Tibial nerve (tissue), 4 donors: Measurements from ENCODE around the gene SOCS4. TPM values are rescaled to one million over a fixed set of nuclear protein-coding genes. Genes with fewer than 3 reads are reported as not detected.

Source experiments
- DNase-seq, 2 donors: peaks; one replicate each; pipeline ENCODE4 v3.0.0-alpha.2; 2019; ENCODE audit warnings: low spot score in 2 of 2
- H3K27ac ChIP-seq, 4 donors: fragments of 200-600 bp; sonication (generic) in 3 of 4; one replicate each; pipeline ENCODE4 v1.5.1; 2017 to 2019; ENCODE audit warnings: mild to moderate bottlenecking in 1 of 4
- H3K27me3 ChIP-seq, 2 donors: fragments of 200-600 bp; sonication (generic) in 1 of 2; one replicate each; pipeline versions ENCODE4 v1.5.1 to v1.6.0; 2017 to 2019
- H3K36me3 ChIP-seq, 3 donors: fragments of 200-600 bp; sonication (generic); one replicate each; pipeline ENCODE4 v1.5.1; 2018 to 2019
- H3K4me1 ChIP-seq, 4 donors: fragments of 200-600 bp; sonication (generic) in 3 of 4; one replicate each; pipeline ENCODE4 v1.5.1; 2017 to 2019
- H3K4me3 ChIP-seq, 4 donors: fragments of 200-600 bp; sonication (generic) in 3 of 4; one replicate each; pipeline ENCODE4 v1.5.1; 2017 to 2019; ENCODE audit warnings: mild to moderate bottlenecking in 1 of 4, moderate library complexity in 1 of 4
- H3K9me3 ChIP-seq, 4 donors: fragments of 200-600 bp; sonication (generic) in 3 of 4; one replicate each; pipeline ENCODE4 v1.5.1; 2017 to 2019
- EP300 ChIP-seq, 2 donors: sonication (generic); formaldehyde crosslinking; IDR thresholded peaks; one replicate each; pipeline ENCODE4 v1.6.1; 2017; ENCODE audit warnings: antibody characterized with exemption in 2 of 2, mild to moderate bottlenecking in 1 of 2
- POLR2A ChIP-seq, 2 donors: fragments of 450-650 bp; IDR thresholded peaks; one replicate each; pipeline ENCODE4 v1.6.1; 2017; ENCODE audit warnings: antibody characterized with exemption in 2 of 2, mild to moderate bottlenecking in 2 of 2, moderate library complexity in 2 of 2
- WGBS, 2 donors: methylation state at CpG; one replicate each; pipeline ENCODE4 v1.1.5; 2018; 5-methylcytosine and 5-hydroxymethylcytosine counted together
- total RNA-seq, 4 donors: library from RNA; depleted of rRNA; stranded (reverse); fragments of >200 nt; gene quantifications; one replicate each; pipeline ENCODE4 v1.1.0, GENCODE V29; 2016
- TF ChIP-seq, protein P1 (sequence below), 5 experiments: fragments of 200-600 bp in 3 of 5; fragments of 450-650 bp in 2 of 5; sonication (generic) in 3 of 5; IDR thresholded peaks; one replicate each; pipeline ENCODE4 v1.5.1; 2016 to 2019; ENCODE audit warnings: antibody characterized with exemption in 5 of 5, mild to moderate bottlenecking in 3 of 5, moderate library complexity in 2 of 5

The SOCS4 gene
- total RNA-seq, 4 donors from 2014 or later: 13.3 to 28.8 (median 19.1) TPM

DNA sequence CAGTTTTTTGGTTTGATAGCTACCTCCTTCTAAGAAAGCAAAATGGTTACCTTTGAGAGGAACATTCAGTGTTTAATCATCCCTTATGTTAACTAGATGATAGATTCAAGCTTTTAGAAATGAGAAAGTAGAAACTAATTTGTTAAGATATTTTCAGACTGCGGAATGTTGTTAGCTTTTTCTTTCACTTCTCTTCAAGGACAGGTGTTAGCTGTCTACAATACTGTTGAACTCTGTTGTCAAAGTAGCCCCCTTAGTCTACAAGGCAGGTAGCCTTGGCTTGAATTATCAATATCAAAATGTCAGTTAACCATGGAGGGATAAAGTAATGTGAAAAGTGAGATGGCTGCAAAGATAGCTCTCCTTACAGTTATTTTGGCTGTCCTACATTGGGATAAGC is 39.2 kb downstream of the SOCS4 start:
- Histone ChIP-seq H3K36me3 (peaks cover 0 to 47% (median 7%) of the 10 kb centered on the region in 3 donors), H3K9me3 (no peaks in the 10 kb centered on the region), H3K4me1 (peaks cover 0 to 29% (median 0%) of the 10 kb centered on the region in 4 donors), H3K4me3 (no peak overlapping the region), H3K27ac (no peak overlapping the region), H3K27me3 (no peaks in the 10 kb centered on the region)
- DNase-seq: no peak
- TF ChIP-seq, protein P1, sequence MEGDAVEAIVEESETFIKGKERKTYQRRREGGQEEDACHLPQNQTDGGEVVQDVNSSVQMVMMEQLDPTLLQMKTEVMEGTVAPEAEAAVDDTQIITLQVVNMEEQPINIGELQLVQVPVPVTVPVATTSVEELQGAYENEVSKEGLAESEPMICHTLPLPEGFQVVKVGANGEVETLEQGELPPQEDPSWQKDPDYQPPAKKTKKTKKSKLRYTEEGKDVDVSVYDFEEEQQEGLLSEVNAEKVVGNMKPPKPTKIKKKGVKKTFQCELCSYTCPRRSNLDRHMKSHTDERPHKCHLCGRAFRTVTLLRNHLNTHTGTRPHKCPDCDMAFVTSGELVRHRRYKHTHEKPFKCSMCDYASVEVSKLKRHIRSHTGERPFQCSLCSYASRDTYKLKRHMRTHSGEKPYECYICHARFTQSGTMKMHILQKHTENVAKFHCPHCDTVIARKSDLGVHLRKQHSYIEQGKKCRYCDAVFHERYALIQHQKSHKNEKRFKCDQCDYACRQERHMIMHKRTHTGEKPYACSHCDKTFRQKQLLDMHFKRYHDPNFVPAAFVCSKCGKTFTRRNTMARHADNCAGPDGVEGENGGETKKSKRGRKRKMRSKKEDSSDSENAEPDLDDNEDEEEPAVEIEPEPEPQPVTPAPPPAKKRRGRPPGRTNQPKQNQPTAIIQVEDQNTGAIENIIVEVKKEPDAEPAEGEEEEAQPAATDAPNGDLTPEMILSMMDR (IDR thresholded peaks at IDR 0.05): no peak
- TF ChIP-seq POLR2A (IDR thresholded peaks at IDR 0.05): no peak
- TF ChIP-seq EP300 (IDR thresholded peaks at IDR 0.05): no peak
- WGBS, 2 donors: 91 to 97% methylated on average over 1 of the region's 1 CpG

DNA sequence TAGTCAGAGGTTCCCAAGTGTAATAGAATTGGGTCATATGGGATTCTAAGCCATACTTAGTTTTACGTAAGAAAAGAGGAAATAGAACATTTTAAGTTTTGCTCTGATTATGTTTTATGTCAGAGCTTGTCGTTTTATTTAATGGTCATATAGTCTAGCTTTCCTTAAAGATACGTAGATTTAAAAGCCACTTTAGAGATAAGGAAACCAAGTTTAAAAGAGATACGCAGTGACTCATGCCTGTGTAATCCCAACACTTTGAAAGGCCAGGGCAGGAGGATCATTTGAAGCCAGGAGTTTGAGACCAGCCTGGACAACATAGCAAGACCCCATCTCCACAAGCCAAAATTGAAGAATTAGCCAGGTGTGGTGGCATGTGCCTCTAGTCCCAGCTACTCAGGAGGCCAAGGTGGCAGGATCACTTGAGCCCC is 44.0 kb downstream of the SOCS4 start:
- no peaks in the 10 kb centered on the region for H3K27me3 ChIP-seq
- no peak overlapping the region for H3K4me3 ChIP-seq
- no peak for DNase-seq
- 67 to 78% methylated on average over 4 of the region's 4 CpGs for WGBS, 2 donors
- H3K36me3 ChIP-seq: peaks cover 0 to 15% (median 0%) of the 10 kb centered on the region in 3 donors
- H3K9me3 ChIP-seq: no peaks in the 10 kb centered on the region
- peak overlapping the region in 1 of 4 donors; percentile 17 for H3K27ac ChIP-seq
- no peak for TF ChIP-seq POLR2A (IDR thresholded peaks at IDR 0.05)
- TF ChIP-seq, protein P1 (IDR thresholded peaks at IDR 0.05): no peak
- no peak for TF ChIP-seq EP300 (IDR thresholded peaks at IDR 0.05)
- peaks cover 4 to 29% (median 8%) of the 10 kb centered on the region in 4 donors for H3K4me1 ChIP-seq

DNA sequence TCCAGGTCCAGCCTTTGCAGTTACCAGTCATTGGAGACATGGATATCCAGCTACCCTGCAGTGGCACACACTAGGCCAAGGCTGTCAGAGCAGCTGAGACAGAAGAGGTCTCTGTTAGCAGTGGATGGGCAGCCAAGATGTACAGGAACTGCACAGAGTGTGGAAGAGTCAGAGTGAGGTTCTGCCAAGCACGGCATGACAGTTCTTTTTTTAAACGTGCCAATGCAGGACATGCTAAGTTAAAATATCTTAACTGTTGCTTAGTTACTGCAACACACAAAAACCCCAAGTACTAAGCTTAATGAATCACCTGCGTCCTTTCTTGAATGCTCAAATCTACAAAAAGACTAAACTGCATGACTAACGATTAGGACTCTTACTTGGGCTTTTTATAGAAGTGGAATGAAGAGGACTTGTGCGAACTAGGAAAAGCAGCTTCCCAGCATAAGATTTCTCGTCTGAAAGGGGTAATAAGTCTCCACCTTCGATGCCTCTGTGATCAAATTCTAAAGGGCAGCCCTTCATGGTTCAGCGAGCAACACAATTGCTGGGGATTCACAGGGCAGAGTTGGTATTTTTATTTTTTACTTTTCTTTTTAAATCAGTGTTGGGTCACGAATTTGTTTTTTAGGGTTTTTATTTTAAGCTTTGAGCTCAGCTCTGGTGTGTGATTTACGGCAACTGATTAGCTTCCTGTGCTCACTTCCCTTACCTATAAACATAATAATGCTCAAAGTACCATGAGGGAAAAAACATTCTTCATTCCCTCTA is 45.0 kb downstream of the SOCS4 start:
- DNase-seq: no peak
- Histone ChIP-seq H3K27ac (peak overlapping the region in 3 of 4 donors; percentile 16 to 68 (median 62)), H3K4me1 (peaks cover 4 to 29% (median 8%) of the 10 kb centered on the region in 4 donors), H3K36me3 (peaks cover 0 to 11% (median 0%) of the 10 kb centered on the region in 3 donors), H3K4me3 (no peak overlapping the region), H3K9me3 (no peaks in the 10 kb centered on the region), H3K27me3 (no peaks in the 10 kb centered on the region)
- TF ChIP-seq EP300 (IDR thresholded peaks at IDR 0.05) (no peak), POLR2A (IDR thresholded peaks at IDR 0.05) (no peak)
- TF ChIP-seq, protein P1 (IDR thresholded peaks at IDR 0.05): no peak
- WGBS, 2 donors: 22 to 23% methylated on average over 10 of the region's 10 CpGs

DNA sequence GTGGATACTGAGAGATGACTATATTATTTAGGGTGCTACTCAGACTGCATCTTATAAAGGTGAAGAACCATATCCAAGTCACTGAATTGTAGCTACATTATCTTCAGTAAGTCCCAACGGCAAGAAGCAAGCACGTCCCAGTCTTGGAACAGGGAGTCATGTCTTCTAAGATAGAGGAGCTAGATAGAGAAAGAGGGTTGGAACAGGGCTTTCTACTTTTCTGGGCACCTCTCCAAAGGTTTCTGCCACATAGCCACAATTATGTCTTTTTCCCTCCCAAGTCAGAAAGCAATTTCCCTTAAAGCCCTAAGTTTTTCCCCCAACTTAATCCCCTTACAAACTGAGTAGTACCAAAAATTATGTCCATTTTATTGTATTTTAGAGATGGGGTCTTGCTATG is 46.8 kb downstream of the SOCS4 start:
- Histone ChIP-seq H3K4me3 (no peak overlapping the region), H3K9me3 (no peaks in the 10 kb centered on the region), H3K4me1 (peaks cover 4 to 29% (median 8%) of the 10 kb centered on the region in 4 donors), H3K27ac (no peak overlapping the region), H3K36me3 (no peaks in the 10 kb centered on the region), H3K27me3 (no peaks in the 10 kb centered on the region)
- no peak for TF ChIP-seq EP300 (IDR thresholded peaks at IDR 0.05)
- no peak for TF ChIP-seq POLR2A (IDR thresholded peaks at IDR 0.05)
- TF ChIP-seq, protein P1 (IDR thresholded peaks at IDR 0.05): no peak
- WGBS, 2 donors: 26 to 37% methylated on average over 2 of the region's 2 CpGs
- no peak for DNase-seq

DNA sequence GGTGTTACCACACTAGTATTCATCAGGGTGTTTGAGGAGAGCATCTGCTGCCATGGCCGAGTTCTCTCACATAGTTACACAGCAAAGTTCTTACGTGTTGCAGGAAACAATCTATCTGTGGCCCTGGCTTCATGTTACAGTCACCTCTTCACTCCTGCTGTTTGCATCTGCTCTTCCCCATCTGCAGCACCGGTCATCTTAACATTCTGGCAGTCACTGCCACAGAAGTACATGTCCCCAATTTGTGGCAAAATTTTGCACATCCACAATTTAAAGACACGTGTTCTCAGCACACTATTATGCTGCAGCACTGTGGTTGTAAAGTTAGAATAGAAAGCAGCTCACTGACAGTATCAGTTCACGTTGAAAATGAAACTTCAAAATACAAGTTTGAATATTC is 47.6 kb downstream of the SOCS4 start:
- Histone ChIP-seq H3K36me3 (no peaks in the 10 kb centered on the region), H3K4me1 (peaks cover 4 to 29% (median 8%) of the 10 kb centered on the region in 4 donors), H3K27ac (no peak overlapping the region), H3K9me3 (no peaks in the 10 kb centered on the region), H3K27me3 (no peaks in the 10 kb centered on the region), H3K4me3 (no peak overlapping the region)
- DNase-seq: no peak
- 19% methylated on average over 5 of the region's 5 CpGs for WGBS, 2 donors
- TF ChIP-seq EP300 (IDR thresholded peaks at IDR 0.05) (no peak), POLR2A (IDR thresholded peaks at IDR 0.05) (no peak)
- TF ChIP-seq, protein P1 (IDR thresholded peaks at IDR 0.05): no peak
